Caco-2 (cell line): ENCODE data around the gene PRSS33. TPM values are rescaled to one million over a fixed set of nuclear protein-coding genes. Genes with fewer than 3 reads are reported as not detected.
A peak's percentile ranks its signal among the peaks of the same experiment; 100 is the strongest.

Experiments used
- BruUV-seq: library from RNA; stranded (reverse); fragments of 400-500 nt; replicated peaks from 2 replicates; lab custom pipeline; 2021; lab: Mats Ljungman, UMichigan
- CTCF ChIA-PET: fragments of 300-600 bp; sonication (Branson Sonifier 250); formaldehyde crosslinking; loops from one replicate; lab custom pipeline; 2022; ENCODE audit warnings: antibody characterized with exemption; lab: Charles Lee
- POLR2A ChIA-PET: fragments of 300-600 bp; sonication (Branson Sonifier 250); formaldehyde crosslinking; loops from one replicate; lab custom pipeline; 2022; ENCODE audit warnings: antibody characterized with exemption; lab: Charles Lee
- DNase-seq, 2 experiments: peaks; one replicate each; pipeline versions ENCODE4 v3.0.0 to v3.0.0-alpha.2; 2020 to 2022
- H3K27me3 ChIP-seq: replicated peaks from 2 replicates; pipeline ENCODE4 v1.6.0; 2011; ENCODE audit warnings: low read length; ENCODE audit not compliant: control insufficient read depth, insufficient read depth
- H3K36me3 ChIP-seq: 2 replicates; pipeline ENCODE4 v1.5.1; 2011; ENCODE audit warnings: low read length; ENCODE audit not compliant: control insufficient read depth, insufficient read depth
- H3K4me1 ChIP-seq: fragments of 250-450 bp; sonication (Bioruptor Pico); 2 replicates; pipeline ENCODE4 v1.5.1; 2020; ENCODE audit warnings: mild to moderate bottlenecking
- H3K4me3 ChIP-seq: 2 replicates; pipeline ENCODE4 v1.5.1; 2011; ENCODE audit warnings: low read depth, mild to moderate bottlenecking, control low read depth, low read length
- H3K9me3 ChIP-seq: fragments of 250-450 bp; sonication (Bioruptor Pico); 2 replicates; pipeline ENCODE4 v1.5.1; 2020; ENCODE audit warnings: mild to moderate bottlenecking, moderate library complexity
- H3K27ac Mint-ChIP-seq: one replicate; pipeline ENCODE4 v1.8.0; 2022; ENCODE audit warnings: mixed read lengths; ENCODE audit not compliant: unreplicated experiment
- H3K27me3 Mint-ChIP-seq: one replicate; pipeline ENCODE4 v1.8.0; 2022; ENCODE audit warnings: mixed read lengths; ENCODE audit not compliant: insufficient read depth, unreplicated experiment
- H3K36me3 Mint-ChIP-seq: one replicate; pipeline ENCODE4 v1.8.0; 2022; ENCODE audit warnings: mild to moderate bottlenecking, mixed read lengths; ENCODE audit not compliant: insufficient read depth, unreplicated experiment
- H3K4me1 Mint-ChIP-seq: one replicate; pipeline ENCODE4 v1.8.0; 2022; ENCODE audit warnings: low read depth, mixed read lengths; ENCODE audit not compliant: unreplicated experiment
- H3K4me3 Mint-ChIP-seq: one replicate; pipeline ENCODE4 v1.8.0; 2022; ENCODE audit warnings: mild to moderate bottlenecking, moderate library complexity, mixed read lengths; ENCODE audit not compliant: unreplicated experiment
- H3K9me3 Mint-ChIP-seq: one replicate; pipeline ENCODE4 v1.8.0; 2022; ENCODE audit warnings: mixed read lengths; ENCODE audit not compliant: unreplicated experiment
- intact Hi-C: fragments of 100-400 bp; cut with micrococcal nuclease; formaldehyde crosslinking; loops from one replicate; pipeline ENCODE4 v1.10.0; 2022; ENCODE audit not compliant: unreplicated experiment
- total RNA-seq: library from RNA; stranded (reverse); gene quantifications from 2 replicates; pipeline ENCODE4 v1.2.3, GENCODE V29; 2022
- TF ChIP-seq, protein P1 (sequence below), 2 experiments: fragments of 200-600 bp in 1 of 2; IDR thresholded peaks; 1 replicate in 1 of 2; 2 replicates in 1 of 2; pipeline versions ENCODE4 v1.5.1 to v1.8.0; 2011 to 2022; ENCODE audit warnings: antibody characterized with exemption in 1 of 2, control low read depth in 1 of 2, inconsistent platforms in 1 of 2, low read depth in 1 of 2, low read length in 1 of 2, mild to moderate bottlenecking in 1 of 2, moderate library complexity in 1 of 2; ENCODE audit not compliant: insufficient read depth in 1 of 2, severe bottlenecking in 1 of 2, unreplicated experiment in 1 of 2

The PRSS33 gene
- total RNA-seq, 1 experiment from 2014 or later: not detected

DNA sequence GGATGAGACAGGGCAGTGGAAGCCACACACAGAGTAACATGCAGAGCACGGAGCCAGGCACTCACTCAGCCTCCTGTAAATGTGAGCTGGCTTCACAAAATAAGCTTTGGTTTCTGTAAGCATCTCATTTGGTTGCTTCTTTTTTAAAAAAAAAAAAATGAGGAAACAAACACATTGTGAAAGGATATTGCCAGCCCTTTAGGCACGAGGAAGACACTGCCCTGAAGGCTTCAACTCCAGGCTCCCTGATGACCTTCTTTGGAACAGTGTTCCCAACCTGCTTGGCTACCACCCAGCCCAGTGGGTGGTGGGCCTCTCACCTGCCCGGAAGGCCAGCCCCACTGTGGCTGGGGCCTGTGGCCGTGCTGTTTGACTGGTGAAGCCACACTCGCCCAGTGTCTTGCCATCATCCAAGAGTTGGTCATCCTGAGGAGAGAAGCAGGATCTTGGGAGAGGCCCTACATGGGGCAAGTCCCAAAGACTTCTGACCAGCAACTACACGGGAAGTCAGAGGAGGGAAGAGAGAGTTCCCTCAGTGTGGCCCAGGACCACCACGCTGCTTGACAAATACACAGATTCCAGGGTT lies 12.1 kb downstream of the PRSS33 start:
- ChIA-PET POLR2A (interaction anchor here (1.3 kb wide), 1 partner anchor 23 kb away, joined by 8 read pairs; the partner anchor contains the start of gene SRRM2), CTCF (interaction anchor here (0.8 kb wide), 1 partner anchor 22 kb away, joined by 3 read pairs; no protein-coding TSS in a partner anchor)
- peaks cover 59% of the 10 kb centered on the region for H3K36me3 Mint-ChIP-seq
- Histone ChIP-seq H3K36me3 (peaks cover 3% of the 10 kb centered on the region), H3K4me3 (no peak overlapping the region), H3K4me1 (peaks cover 15% of the 10 kb centered on the region), H3K9me3 (no peaks in the 10 kb centered on the region), H3K27me3 (no peaks in the 10 kb centered on the region)
- no peak overlapping the region for H3K27ac Mint-ChIP-seq
- peak overlapping the region; percentile 89 for H3K4me3 Mint-ChIP-seq
- intact Hi-C loops: no loop called here
- TF ChIP-seq, protein P1, sequence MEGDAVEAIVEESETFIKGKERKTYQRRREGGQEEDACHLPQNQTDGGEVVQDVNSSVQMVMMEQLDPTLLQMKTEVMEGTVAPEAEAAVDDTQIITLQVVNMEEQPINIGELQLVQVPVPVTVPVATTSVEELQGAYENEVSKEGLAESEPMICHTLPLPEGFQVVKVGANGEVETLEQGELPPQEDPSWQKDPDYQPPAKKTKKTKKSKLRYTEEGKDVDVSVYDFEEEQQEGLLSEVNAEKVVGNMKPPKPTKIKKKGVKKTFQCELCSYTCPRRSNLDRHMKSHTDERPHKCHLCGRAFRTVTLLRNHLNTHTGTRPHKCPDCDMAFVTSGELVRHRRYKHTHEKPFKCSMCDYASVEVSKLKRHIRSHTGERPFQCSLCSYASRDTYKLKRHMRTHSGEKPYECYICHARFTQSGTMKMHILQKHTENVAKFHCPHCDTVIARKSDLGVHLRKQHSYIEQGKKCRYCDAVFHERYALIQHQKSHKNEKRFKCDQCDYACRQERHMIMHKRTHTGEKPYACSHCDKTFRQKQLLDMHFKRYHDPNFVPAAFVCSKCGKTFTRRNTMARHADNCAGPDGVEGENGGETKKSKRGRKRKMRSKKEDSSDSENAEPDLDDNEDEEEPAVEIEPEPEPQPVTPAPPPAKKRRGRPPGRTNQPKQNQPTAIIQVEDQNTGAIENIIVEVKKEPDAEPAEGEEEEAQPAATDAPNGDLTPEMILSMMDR (IDR thresholded peaks at IDR 0.05; ENCODE audit: insufficient read depth in 1 of 2, low read depth in 1 of 2, low read length in 1 of 2, severe bottlenecking in 1 of 2, unreplicated experiment in 1 of 2): no peak
- H3K9me3 Mint-ChIP-seq: no peaks in the 10 kb centered on the region
- no peak for DNase-seq
- peaks cover 6% of the 10 kb centered on the region for H3K4me1 Mint-ChIP-seq
- BruUV-seq: no TSS peak
- no peaks in the 10 kb centered on the region for H3K27me3 Mint-ChIP-seq

DNA sequence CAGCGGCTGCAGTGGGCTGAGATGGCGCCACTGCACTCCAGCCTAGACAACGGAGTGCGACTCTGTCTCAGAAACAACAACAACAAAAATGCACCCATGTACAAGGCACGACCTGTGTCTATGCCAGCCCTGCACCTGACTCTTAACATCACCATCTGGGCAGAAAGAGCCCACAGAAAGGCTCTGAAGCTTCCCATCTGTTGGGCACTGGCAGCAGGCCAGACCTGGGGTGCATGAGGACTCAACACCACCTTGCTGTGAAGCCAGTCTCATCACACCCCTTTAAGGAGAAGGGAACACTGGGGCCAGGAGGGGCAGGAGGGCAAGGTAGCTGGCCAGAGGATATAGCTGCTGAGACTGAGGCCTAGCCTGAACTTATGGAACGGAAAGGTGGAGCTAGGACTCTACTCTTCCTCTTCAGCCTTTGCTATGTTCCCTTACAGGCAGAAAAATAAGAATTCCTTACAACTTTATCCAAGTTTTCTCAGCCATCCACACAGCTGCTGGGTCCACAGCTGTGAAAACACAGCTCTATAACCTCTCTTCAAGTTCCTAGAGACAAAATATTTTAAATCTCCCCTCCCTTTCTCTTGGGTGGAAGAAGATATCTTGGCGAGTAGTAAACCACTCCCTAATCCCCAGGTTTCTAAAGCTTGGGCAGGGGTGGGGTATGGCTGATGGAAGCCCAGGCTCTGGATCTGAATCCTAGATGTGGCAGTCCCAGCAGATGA lies 13.0 kb downstream of the PRSS33 start:
- ChIA-PET CTCF (interaction anchor here (0.8 kb wide), 1 partner anchor 21 kb away, joined by 3 read pairs; no protein-coding TSS in a partner anchor), POLR2A (interaction anchor here (1.0 kb wide), 1 partner anchor 21 kb away, joined by 3 read pairs; no protein-coding TSS in a partner anchor)
- H3K9me3 Mint-ChIP-seq: no peaks in the 10 kb centered on the region
- H3K27ac Mint-ChIP-seq: no peak overlapping the region
- intact Hi-C loops: no loop called here
- Histone ChIP-seq H3K36me3 (peaks cover 4% of the 10 kb centered on the region), H3K4me1 (peaks cover 15% of the 10 kb centered on the region), H3K4me3 (no peak overlapping the region), H3K27me3 (no peaks in the 10 kb centered on the region), H3K9me3 (no peaks in the 10 kb centered on the region)
- BruUV-seq: no TSS peak
- H3K4me1 Mint-ChIP-seq: peaks cover 11% of the 10 kb centered on the region
- TF ChIP-seq, protein P1 (IDR thresholded peaks at IDR 0.05; ENCODE audit: insufficient read depth in 1 of 2, low read depth in 1 of 2, low read length in 1 of 2, severe bottlenecking in 1 of 2, unreplicated experiment in 1 of 2): no peak
- peaks cover 68% of the 10 kb centered on the region for H3K36me3 Mint-ChIP-seq
- DNase-seq: no peak
- H3K27me3 Mint-ChIP-seq: no peaks in the 10 kb centered on the region
- H3K4me3 Mint-ChIP-seq: no peak overlapping the region

DNA sequence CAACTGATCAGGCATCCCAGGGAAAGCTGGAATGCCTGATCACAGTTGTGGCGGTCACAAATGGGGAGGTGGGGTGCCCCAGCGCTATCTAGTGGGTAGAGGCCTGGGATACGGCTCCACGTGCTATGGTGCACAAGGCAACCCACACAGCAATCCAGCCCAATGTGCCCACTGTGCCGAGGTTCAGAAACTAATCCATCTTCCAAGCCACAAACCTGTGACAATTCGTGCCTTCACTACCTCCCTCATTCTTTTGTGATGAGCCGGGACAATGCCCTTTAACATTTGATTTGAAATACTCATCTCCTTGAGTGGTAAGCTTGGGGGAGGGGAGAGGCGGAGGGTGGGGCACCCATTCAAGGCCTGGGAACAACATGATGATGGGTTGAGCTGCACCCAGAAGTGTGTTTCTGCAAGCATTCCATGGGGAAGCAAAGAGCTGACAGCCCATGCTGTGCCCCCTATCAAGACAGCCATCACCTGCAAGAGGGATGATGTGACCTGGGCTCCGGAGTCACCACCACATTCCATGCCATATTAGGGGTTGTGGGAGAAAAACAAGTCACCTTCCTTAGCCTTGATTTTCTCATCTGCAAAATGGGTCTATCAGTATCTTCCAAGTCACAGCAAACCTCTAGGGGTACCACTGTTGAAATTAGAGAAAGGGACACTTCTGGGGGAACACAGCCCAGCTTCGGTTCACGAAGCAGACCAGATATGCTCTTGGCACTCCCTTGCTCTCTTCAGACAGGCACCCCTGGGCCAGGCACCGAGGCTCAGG lies 14.0 kb downstream of the PRSS33 start:
- H3K27ac Mint-ChIP-seq: peak overlapping the region; percentile 10
- intact Hi-C loops: no loop called here
- Histone ChIP-seq H3K9me3 (no peaks in the 10 kb centered on the region), H3K4me1 (peaks cover 8% of the 10 kb centered on the region; the same call in 1 of the 2 replicates), H3K36me3 (peaks cover 5% of the 10 kb centered on the region), H3K27me3 (no peaks in the 10 kb centered on the region), H3K4me3 (no peak overlapping the region)
- BruUV-seq: no TSS peak
- TF ChIP-seq, protein P1 (IDR thresholded peaks at IDR 0.05; ENCODE audit: insufficient read depth in 1 of 2, low read depth in 1 of 2, low read length in 1 of 2, severe bottlenecking in 1 of 2, unreplicated experiment in 1 of 2): no peak
- CTCF ChIA-PET: interaction anchor here (1.0 kb wide), 1 partner anchor 66 kb away, joined by 3 read pairs; no protein-coding TSS in a partner anchor
- POLR2A ChIA-PET: interaction anchor here (1.0 kb wide), 2 partner anchors 20 to 21 kb away, joined by 3 to 4 read pairs; partner anchors contain the start of gene SRRM2
- peaks cover 75% of the 10 kb centered on the region for H3K36me3 Mint-ChIP-seq
- no peak overlapping the region for H3K4me3 Mint-ChIP-seq
- no peak for DNase-seq
- peaks cover 17% of the 10 kb centered on the region for H3K4me1 Mint-ChIP-seq
- no peaks in the 10 kb centered on the region for H3K9me3 Mint-ChIP-seq
- no peaks in the 10 kb centered on the region for H3K27me3 Mint-ChIP-seq
